ENCODE data around the gene DLX4. TPM values are rescaled to one million over a fixed set of nuclear protein-coding genes. Genes with fewer than 3 reads are reported as not detected.

Gene DLX4
- total RNA-seq, 4 donors from 2014 or later = 0.13 to 0.67 TPM; not detected in 2

DNA sequence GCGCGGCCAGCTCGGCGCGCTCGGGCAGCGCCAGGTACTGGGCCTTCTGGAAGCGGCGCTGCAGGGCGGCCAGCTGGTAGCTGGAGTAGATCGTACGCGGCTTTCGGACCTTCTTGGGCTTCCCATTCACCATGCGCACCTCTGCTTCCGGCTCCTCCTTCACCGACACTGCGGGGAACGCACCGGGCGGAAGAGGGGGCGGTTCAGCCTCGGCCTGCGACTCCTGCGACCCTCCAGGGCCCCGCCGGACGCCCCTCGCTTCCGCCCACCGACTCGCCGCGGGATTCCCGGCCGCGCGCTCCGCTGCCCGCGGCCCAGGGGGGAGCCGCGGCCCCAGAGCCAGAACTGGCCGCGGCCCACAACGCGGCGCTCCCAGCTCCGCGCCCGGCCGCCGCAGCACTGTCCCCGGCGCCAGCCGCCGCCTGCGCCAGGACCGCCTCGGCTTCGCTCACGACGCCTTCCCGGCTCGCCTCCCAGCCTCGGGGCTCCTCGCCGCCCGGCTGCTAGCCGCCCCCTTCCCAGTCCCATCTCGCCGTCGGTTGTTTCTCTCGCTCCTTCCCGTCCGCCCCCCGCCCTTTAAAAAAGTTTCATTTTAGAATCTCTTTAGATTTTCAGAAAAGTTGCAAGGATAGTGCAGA, 24.6 kb downstream of the DLX4 start:
- peak overlapping the region in 3 of 4 donors; percentile 6 to 42 (median 26) for H3K27ac ChIP-seq
- no peaks in the 10 kb centered on the region for H3K9me3 ChIP-seq
- H3K4me3 ChIP-seq = peak overlapping the region; percentile 33 to 79 (median 52)
- no peak for DNase-seq
- H3K27me3 ChIP-seq = peaks cover 0 to 97% (median 9%) of the 10 kb centered on the region in 4 donors
- H3K4me1 ChIP-seq = peaks cover 36 to 59% (median 36%) of the 10 kb centered on the region in 3 donors
- no peaks in the 10 kb centered on the region for H3K36me3 ChIP-seq
- TF ChIP-seq POLR2A (IDR thresholded peaks at IDR 0.05) = no peak
- TF ChIP-seq, protein P1, sequence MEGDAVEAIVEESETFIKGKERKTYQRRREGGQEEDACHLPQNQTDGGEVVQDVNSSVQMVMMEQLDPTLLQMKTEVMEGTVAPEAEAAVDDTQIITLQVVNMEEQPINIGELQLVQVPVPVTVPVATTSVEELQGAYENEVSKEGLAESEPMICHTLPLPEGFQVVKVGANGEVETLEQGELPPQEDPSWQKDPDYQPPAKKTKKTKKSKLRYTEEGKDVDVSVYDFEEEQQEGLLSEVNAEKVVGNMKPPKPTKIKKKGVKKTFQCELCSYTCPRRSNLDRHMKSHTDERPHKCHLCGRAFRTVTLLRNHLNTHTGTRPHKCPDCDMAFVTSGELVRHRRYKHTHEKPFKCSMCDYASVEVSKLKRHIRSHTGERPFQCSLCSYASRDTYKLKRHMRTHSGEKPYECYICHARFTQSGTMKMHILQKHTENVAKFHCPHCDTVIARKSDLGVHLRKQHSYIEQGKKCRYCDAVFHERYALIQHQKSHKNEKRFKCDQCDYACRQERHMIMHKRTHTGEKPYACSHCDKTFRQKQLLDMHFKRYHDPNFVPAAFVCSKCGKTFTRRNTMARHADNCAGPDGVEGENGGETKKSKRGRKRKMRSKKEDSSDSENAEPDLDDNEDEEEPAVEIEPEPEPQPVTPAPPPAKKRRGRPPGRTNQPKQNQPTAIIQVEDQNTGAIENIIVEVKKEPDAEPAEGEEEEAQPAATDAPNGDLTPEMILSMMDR (IDR thresholded peaks at IDR 0.05) = peak in 1 of 6 experiments; percentile 10
- 0 to 1% methylated on average over 20 to 26 of the region's 77 CpGs for WGBS, 2 donors
- intact Hi-C loops (cut with DNase I) = loop anchor here (10.0 kb wide), 1 partner anchor 419 kb away; the partner anchor contains the start of gene NXPH3

GRCh38 chr17:49994085-49995054, 25.4 kb downstream of the DLX4 start:
- TF ChIP-seq POLR2A (IDR thresholded peaks at IDR 0.05) = no peak
- TF ChIP-seq, protein P1 (IDR thresholded peaks at IDR 0.05) = no peak
- Histone ChIP-seq H3K27ac (peak overlapping the region in 2 of 4 donors; percentile 6 to 26), H3K36me3 (no peaks in the 10 kb centered on the region), H3K9me3 (no peaks in the 10 kb centered on the region), H3K4me1 (peaks cover 36 to 60% (median 38%) of the 10 kb centered on the region in 3 donors), H3K27me3 (peaks cover 0 to 99% (median 7%) of the 10 kb centered on the region in 4 donors), H3K4me3 (peak overlapping the region; percentile 33 to 79 (median 52))
- intact Hi-C loops (cut with DNase I) = loop anchor here (5.0 to 10.0 kb wide), 3 partner anchors 42 to 420 kb away; partner anchors contain the start of gene NXPH3
- no peak for DNase-seq
- WGBS, 2 donors = 2 to 9% methylated on average over 28 to 32 of the region's 50 CpGs

- no peaks in the 10 kb centered on the region for H3K36me3 ChIP-seq
- H3K9me3 ChIP-seq = no peaks in the 10 kb centered on the region
- peaks cover 36 to 60% (median 38%) of the 10 kb centered on the region in 3 donors for H3K4me1 ChIP-seq
- WGBS, 2 donors = 4 to 6% methylated on average over 16 to 27 of the region's 29 CpGs
- TF ChIP-seq, protein P1 (IDR thresholded peaks at IDR 0.05) = no peak
- peak in 3 of 4 donors; percentile 45 to 64 (median 61) for TF ChIP-seq POLR2A (IDR thresholded peaks at IDR 0.05)
- peaks cover 0 to 99% (median 7%) of the 10 kb centered on the region in 4 donors for H3K27me3 ChIP-seq
- peak within 1 kb of the TSS in 1 of 4 donors; percentile 26 for H3K27ac ChIP-seq
- intact Hi-C loops (cut with DNase I) = loop anchor here (5.0 to 10.0 kb wide), 3 partner anchors 43 to 420 kb away; partner anchors contain the start of gene NXPH3
- peak within 1 kb of the TSS; percentile 33 to 79 (median 52) for H3K4me3 ChIP-seq
- DNase-seq = no peak
These were observed 26.2 kb downstream of the DLX4 start, which contains the start of gene DLX3 for GRCh38 chr17:49995055-49995738. DLX3 (minus strand) TSS chr17:49995224; CDS start chr17:49994998, 226 bp downstream.

DNA sequence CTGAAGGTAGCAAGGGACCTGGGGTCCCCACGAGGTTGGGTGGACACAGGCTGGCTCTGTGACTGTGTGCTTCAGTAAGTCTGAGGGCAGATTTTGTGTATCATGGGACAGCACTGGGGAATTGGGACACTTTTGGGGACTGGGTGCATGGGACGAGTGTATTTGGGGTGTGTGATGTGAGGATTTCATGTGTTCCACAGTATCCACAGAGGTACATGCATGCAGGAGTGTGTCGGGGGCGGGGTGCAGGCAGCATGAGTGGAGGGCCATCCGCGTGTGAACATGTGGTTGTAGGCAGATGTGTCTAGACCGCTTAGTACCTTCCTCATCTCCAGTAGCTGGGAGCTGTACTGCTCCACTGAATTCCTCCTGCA, 27.1 kb downstream of the DLX4 start:
- TF ChIP-seq POLR2A (IDR thresholded peaks at IDR 0.05) = no peak
- TF ChIP-seq, protein P1 (IDR thresholded peaks at IDR 0.05) = no peak
- no peak overlapping the region for H3K27ac ChIP-seq
- H3K9me3 ChIP-seq = no peaks in the 10 kb centered on the region
- peaks cover 0 to 99% (median 7%) of the 10 kb centered on the region in 4 donors for H3K27me3 ChIP-seq
- H3K4me1 ChIP-seq = peaks cover 36 to 60% (median 38%) of the 10 kb centered on the region in 3 donors
- intact Hi-C loops (cut with DNase I) = loop anchor here (2.0 to 10.0 kb wide), 4 partner anchors 44 to 421 kb away; partner anchors contain the start of gene NXPH3
- H3K36me3 ChIP-seq = no peaks in the 10 kb centered on the region
- WGBS, 2 donors = 48% methylated on average over 7 of the region's 7 CpGs
- no peak for DNase-seq
- H3K4me3 ChIP-seq = no peak overlapping the region

All from esophagus squamous epithelium (tissue), 5 donors.